Peyer's patch (tissue), 4 donors: ENCODE results near the gene ADAMTS16. TPM values are rescaled to one million over a fixed set of nuclear protein-coding genes. Genes with fewer than 3 reads are reported as not detected.

ENCODE experiments used
- DNase-seq, 3 donors: peaks; one replicate each; pipeline ENCODE4 v3.0.0-alpha.2; 2017 to 2019
- H3K27ac ChIP-seq, 4 donors: fragments of 200-600 bp; sonication (generic); one replicate each; pipeline ENCODE4 v1.5.1; 2016 to 2019
- H3K27me3 ChIP-seq, 2 donors: fragments of 200-600 bp; sonication (generic); one replicate each; pipeline ENCODE4 v1.5.1; 2019
- H3K36me3 ChIP-seq, 3 donors: fragments of 200-600 bp; sonication (generic); one replicate each; pipeline ENCODE4 v1.5.1; 2016 to 2019
- H3K4me1 ChIP-seq, 4 donors: fragments of 200-600 bp; sonication (generic); one replicate each; pipeline ENCODE4 v1.5.1; 2016 to 2019
- H3K4me3 ChIP-seq, 4 donors: fragments of 200-600 bp; sonication (generic); 1 replicate in 3 of 4; 2 replicates in 1 of 4; pipeline ENCODE4 v1.5.1; 2016 to 2019; ENCODE audit warnings: mild to moderate bottlenecking in 1 of 4
- H3K9me3 ChIP-seq, 4 donors: fragments of 200-600 bp; sonication (generic); one replicate each; pipeline ENCODE4 v1.5.1; 2016 to 2019; ENCODE audit warnings: mild to moderate bottlenecking in 1 of 4
- POLR2A ChIP-seq, 2 donors: fragments of 450-650 bp; IDR thresholded peaks; one replicate each; pipeline ENCODE4 v1.5.1; 2017; ENCODE audit warnings: antibody characterized with exemption in 2 of 2, mild to moderate bottlenecking in 2 of 2, moderate library complexity in 2 of 2
- total RNA-seq, 4 donors: library from RNA; depleted of rRNA; stranded (reverse); fragments of >200 nt; gene quantifications; one replicate each; pipeline ENCODE4 v1.1.0, GENCODE V29; 2016
- TF ChIP-seq, protein P1 (sequence below), 6 experiments: fragments of 450-650 bp in 4 of 6; fragments of 200-600 bp in 2 of 6; sonication (generic) in 1 of 6; IDR thresholded peaks; one replicate each; pipeline ENCODE4 v1.5.1; 2017 to 2019; ENCODE audit warnings: antibody characterized with exemption in 6 of 6, mild to moderate bottlenecking in 3 of 6, moderate library complexity in 1 of 6

The ADAMTS16 gene
- total RNA-seq, 4 donors from 2014 or later, result 1.7 TPM; not detected in 3

DNA sequence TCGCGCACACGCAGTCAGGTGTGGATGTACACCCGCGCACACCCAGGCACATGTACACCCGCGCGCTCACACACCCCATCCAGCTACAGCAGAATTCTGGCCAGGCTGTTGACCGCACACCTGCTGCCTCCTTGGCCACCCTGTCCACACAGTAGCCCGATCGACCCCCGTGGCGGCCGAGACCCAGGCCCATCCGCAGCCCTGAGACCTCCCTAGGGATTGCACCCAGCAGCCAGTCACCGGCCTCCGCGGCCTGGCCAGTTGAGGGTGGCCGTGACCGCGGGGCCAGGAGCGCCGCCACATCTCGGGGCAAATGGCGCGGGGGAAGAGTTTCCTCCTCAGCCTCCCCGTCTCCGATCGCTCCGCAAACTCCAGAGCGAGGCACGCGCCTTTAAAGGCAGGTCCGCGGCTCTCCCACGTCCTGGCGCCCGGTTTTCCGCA is 774 bp upstream of the ADAMTS16 start:
- Histone ChIP-seq H3K4me1 (peaks cover 0 to 18% (median 0%) of the 10 kb centered on the region in 4 donors), H3K27me3 (peaks cover 0 to 19% of the 10 kb centered on the region in 2 donors), H3K4me3 (peak overlapping the region in 2 of 4 donors; percentile 24 to 29), H3K9me3 (no peaks in the 10 kb centered on the region), H3K36me3 (no peaks in the 10 kb centered on the region), H3K27ac (no peak overlapping the region)
- DNase-seq, result no peak
- TF ChIP-seq, protein P1, sequence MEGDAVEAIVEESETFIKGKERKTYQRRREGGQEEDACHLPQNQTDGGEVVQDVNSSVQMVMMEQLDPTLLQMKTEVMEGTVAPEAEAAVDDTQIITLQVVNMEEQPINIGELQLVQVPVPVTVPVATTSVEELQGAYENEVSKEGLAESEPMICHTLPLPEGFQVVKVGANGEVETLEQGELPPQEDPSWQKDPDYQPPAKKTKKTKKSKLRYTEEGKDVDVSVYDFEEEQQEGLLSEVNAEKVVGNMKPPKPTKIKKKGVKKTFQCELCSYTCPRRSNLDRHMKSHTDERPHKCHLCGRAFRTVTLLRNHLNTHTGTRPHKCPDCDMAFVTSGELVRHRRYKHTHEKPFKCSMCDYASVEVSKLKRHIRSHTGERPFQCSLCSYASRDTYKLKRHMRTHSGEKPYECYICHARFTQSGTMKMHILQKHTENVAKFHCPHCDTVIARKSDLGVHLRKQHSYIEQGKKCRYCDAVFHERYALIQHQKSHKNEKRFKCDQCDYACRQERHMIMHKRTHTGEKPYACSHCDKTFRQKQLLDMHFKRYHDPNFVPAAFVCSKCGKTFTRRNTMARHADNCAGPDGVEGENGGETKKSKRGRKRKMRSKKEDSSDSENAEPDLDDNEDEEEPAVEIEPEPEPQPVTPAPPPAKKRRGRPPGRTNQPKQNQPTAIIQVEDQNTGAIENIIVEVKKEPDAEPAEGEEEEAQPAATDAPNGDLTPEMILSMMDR (IDR thresholded peaks at IDR 0.05), result no peak
- TF ChIP-seq POLR2A (IDR thresholded peaks at IDR 0.05), result no peak

DNA sequence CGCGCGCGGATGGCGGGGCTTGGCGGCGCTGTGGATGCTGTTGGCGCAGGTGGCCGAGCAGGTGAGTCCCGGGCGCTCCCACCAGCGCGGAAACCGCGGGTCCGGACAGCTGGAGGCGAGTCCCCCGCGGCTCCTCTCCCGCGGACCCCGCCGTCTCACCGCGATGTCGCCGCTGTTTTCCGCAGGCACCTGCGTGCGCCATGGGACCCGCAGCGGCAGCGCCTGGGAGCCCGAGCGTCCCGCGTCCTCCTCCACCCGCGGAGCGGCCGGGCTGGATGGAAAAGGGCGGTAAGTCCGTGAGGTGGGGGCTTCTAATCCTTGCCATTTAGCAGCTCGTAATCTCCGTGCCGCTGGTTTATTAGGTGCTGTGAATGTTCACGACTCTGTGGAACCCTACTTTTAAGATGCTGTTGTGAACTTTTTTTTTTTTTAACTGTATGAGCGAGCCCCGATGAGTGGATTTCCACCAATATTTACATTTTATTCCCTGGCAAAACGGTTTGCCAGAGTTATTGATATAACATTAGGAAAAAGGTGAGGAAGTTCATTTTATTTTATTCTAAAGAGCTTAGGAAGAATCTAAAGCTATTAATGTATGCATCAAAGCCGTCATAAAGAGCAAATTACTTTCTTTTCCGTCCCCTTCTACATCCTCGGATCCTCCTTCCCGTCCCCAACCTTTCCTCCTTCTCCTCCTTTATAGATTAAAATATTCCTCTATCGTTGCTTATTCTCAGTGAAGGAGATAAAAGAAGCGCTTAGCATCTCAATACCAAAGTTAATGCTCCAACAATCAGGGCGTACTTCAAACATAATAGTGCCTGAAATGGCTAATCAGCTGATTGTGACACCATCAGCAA is 579 bp downstream of the ADAMTS16 start:
- TF ChIP-seq, protein P1 (IDR thresholded peaks at IDR 0.05), result no peak
- no peak for TF ChIP-seq POLR2A (IDR thresholded peaks at IDR 0.05)
- no peak overlapping the region for H3K27ac ChIP-seq
- no peak for DNase-seq
- H3K9me3 ChIP-seq, result no peaks in the 10 kb centered on the region
- H3K4me1 ChIP-seq, result peaks cover 0 to 18% (median 0%) of the 10 kb centered on the region in 4 donors
- H3K4me3 ChIP-seq, result peak overlapping the region in 1 of 4 donors; percentile 29
- H3K27me3 ChIP-seq, result peaks cover 0 to 19% of the 10 kb centered on the region in 2 donors
- no peaks in the 10 kb centered on the region for H3K36me3 ChIP-seq

DNA sequence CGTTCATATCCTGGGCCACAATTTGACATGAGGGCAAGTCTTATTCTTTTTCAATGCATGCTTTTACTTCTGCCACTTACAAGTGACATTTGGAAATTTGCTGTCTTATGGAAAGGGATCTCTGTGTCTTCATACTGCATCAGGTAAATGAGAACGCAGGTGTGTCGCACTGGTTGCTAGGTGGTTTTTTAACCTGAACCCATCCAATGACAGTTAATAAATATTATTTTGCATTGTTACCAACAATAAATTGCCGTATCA is 1.1 kb downstream of the ADAMTS16 start:
- Histone ChIP-seq H3K27me3 (peaks cover 0 to 19% of the 10 kb centered on the region in 2 donors), H3K9me3 (no peaks in the 10 kb centered on the region), H3K4me1 (peaks cover 0 to 18% (median 0%) of the 10 kb centered on the region in 4 donors), H3K36me3 (no peaks in the 10 kb centered on the region), H3K4me3 (peak overlapping the region in 1 of 4 donors; percentile 29), H3K27ac (no peak overlapping the region)
- TF ChIP-seq POLR2A (IDR thresholded peaks at IDR 0.05), result no peak
- TF ChIP-seq, protein P1 (IDR thresholded peaks at IDR 0.05), result no peak
- no peak for DNase-seq

DNA sequence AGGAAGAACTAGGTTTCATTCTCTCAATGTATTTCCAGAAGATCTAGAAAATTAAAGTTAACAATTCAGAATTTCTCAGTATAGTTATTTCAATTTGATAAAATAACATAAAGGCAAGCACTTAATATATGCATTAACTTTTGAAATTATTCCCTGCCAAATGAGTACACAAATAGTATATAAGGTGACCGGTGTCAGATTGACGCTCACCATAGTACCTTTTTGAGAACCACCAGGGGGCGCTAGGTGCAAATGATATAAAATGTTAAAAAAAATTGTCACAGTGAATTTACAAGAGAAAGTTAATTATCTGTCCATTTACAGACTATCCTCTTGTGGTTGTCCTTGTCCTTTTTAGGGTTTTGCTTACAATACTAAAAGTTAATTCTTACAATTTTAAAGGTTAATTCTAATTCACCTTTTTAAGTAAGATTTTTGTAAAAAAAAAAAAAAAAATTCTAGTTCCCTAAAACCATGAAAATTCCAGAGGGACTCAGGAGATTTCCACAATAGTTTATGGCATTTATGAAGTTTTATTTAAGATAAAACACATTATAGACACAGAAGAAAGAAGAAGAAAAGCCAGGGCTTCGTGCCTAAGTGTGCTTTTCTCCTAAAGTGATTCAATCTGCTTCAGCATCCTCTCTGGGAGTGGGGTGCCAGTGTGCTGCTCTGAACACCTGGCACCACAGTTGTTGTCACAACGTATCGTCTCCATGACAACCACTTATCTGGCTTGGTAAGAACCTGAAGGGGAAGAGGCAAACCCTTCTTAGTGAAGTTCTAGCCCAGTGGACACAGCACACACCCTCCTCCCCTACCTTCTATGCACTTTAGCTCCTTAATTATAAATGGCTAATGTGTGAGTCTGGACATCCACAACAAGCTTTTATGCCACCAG is 1.7 kb downstream of the ADAMTS16 start:
- Histone ChIP-seq H3K27ac (no peak overlapping the region), H3K9me3 (no peaks in the 10 kb centered on the region), H3K36me3 (no peaks in the 10 kb centered on the region), H3K27me3 (peaks cover 0 to 19% of the 10 kb centered on the region in 2 donors), H3K4me3 (no peak overlapping the region), H3K4me1 (peaks cover 0 to 18% (median 0%) of the 10 kb centered on the region in 4 donors)
- DNase-seq, result peak in 2 of 3 donors; percentile 40 to 85
- TF ChIP-seq, protein P1 (IDR thresholded peaks at IDR 0.05), result peak; percentile 56 to 87 (median 78)
- no peak for TF ChIP-seq POLR2A (IDR thresholded peaks at IDR 0.05)

DNA sequence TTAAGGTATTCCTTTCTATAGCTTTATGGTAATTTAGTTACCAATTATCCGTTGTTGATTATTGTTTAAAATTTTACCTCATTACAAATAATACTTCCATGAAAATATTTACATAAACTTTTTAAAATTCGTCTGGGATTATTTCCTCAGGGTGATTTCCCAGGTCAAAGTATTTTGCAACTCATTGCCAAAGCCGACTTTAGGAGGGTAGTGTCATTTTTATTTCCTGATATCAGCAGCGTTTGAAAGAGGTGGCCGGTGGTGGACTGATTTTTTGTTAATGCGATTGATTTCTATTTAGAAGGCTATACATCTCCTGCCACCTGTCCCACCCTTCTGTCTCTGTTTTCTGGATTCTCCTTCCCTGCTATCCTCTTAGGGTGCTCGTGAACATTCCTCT is 4.3 kb downstream of the ADAMTS16 start:
- no peak for DNase-seq
- H3K27ac ChIP-seq, result no peak overlapping the region
- no peaks in the 10 kb centered on the region for H3K36me3 ChIP-seq
- H3K9me3 ChIP-seq, result no peaks in the 10 kb centered on the region
- no peak overlapping the region for H3K4me3 ChIP-seq
- TF ChIP-seq POLR2A (IDR thresholded peaks at IDR 0.05), result no peak
- TF ChIP-seq, protein P1 (IDR thresholded peaks at IDR 0.05), result no peak
- H3K27me3 ChIP-seq, result peaks cover 0 to 19% of the 10 kb centered on the region in 2 donors
- H3K4me1 ChIP-seq, result peaks cover 0 to 18% (median 0%) of the 10 kb centered on the region in 4 donors
